OCI-LY3 (cell line): ENCODE measurements around the gene BROX.
A peak's percentile ranks its signal among the peaks of the same experiment; 100 is the strongest.

Source experiments
- EZH2phosphoT487 ChIP-seq: fragments of 200-600 bp; shearing (Covaris generic); IDR thresholded peaks from 2 replicates; pipeline ENCODE4 v1.6.1; 2018; ENCODE audit warnings: antibody characterized with exemption, mixed run types, low read depth
- TF ChIP-seq, protein P1 (sequence below): fragments of 200-600, 300-600 bp; sonication (generic); IDR thresholded peaks from 2 replicates; pipeline ENCODE4 v1.5.1; 2014; ENCODE audit warnings: antibody characterized with exemption, low read length, low read depth

DNA sequence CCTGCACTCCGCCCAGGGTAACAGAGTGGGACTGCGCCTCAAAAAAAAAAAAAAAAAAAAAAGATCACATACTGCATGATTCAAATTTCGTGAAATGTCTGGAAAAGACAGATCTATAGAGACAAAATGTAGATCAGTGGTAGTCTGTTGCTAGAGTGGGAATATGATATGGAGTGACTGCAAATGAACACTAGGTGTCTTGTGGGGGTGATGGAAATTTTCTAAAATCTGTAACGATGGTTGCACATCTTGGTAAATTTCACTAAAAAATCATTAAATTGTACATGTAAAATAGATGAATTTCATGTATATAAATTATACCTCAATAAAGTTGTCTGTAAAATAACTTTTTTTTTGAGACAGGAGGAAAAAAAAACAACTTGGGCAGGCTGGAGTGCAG lies 5.5 kb upstream of the BROX start:
- TF ChIP-seq, protein P1, sequence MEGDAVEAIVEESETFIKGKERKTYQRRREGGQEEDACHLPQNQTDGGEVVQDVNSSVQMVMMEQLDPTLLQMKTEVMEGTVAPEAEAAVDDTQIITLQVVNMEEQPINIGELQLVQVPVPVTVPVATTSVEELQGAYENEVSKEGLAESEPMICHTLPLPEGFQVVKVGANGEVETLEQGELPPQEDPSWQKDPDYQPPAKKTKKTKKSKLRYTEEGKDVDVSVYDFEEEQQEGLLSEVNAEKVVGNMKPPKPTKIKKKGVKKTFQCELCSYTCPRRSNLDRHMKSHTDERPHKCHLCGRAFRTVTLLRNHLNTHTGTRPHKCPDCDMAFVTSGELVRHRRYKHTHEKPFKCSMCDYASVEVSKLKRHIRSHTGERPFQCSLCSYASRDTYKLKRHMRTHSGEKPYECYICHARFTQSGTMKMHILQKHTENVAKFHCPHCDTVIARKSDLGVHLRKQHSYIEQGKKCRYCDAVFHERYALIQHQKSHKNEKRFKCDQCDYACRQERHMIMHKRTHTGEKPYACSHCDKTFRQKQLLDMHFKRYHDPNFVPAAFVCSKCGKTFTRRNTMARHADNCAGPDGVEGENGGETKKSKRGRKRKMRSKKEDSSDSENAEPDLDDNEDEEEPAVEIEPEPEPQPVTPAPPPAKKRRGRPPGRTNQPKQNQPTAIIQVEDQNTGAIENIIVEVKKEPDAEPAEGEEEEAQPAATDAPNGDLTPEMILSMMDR = 0 out of 2 replicates have a peak, but pooled peaks have one; percentile 4
- TF ChIP-seq EZH2phosphoT487 = no peak
